MCF 10A (cell line): Measurements from ENCODE around the gene COX4I2. TPM values are rescaled to one million over a fixed set of nuclear protein-coding genes. Genes with fewer than 3 reads are reported as not detected.

Source experiments
- BruUV-seq: library from RNA; stranded (reverse); fragments of 400-500 nt; replicated peaks from 2 replicates; lab custom pipeline; 2021; lab: Mats Ljungman, UMichigan
- CTCF ChIA-PET: fragments of 300-600 bp; sonication (Branson Sonifier 250); formaldehyde crosslinking; extraction: SDS; loops from one replicate; lab custom pipeline; 2021; ENCODE audit warnings: antibody characterized with exemption, inconsistent platforms; lab: Yijun Ruan, JAX
- POLR2A ChIA-PET: fragments of 300-600, 350-650 bp; sonication (Branson Sonifier 250); formaldehyde crosslinking; extraction: SDS; loops from one replicate; lab custom pipeline; 2020; ENCODE audit warnings: antibody characterized with exemption, inconsistent platforms; lab: Yijun Ruan, JAX
- DNase-seq: peaks from one replicate; pipeline ENCODE4 v3.0.0-alpha.2; 2018; ENCODE audit not compliant: unreplicated experiment
- H3K27ac Mint-ChIP-seq: one replicate; pipeline ENCODE4 v1.8.0; 2022; ENCODE audit warnings: mild to moderate bottlenecking, low read depth, mixed read lengths; ENCODE audit not compliant: unreplicated experiment
- H3K27me3 Mint-ChIP-seq: one replicate; pipeline ENCODE4 v1.8.0; 2022; ENCODE audit warnings: mixed read lengths; ENCODE audit not compliant: insufficient read depth, unreplicated experiment
- H3K36me3 Mint-ChIP-seq: one replicate; pipeline ENCODE4 v1.8.0; 2022; ENCODE audit warnings: mild to moderate bottlenecking, moderate library complexity, mixed read lengths; ENCODE audit not compliant: insufficient read depth, unreplicated experiment
- H3K4me1 Mint-ChIP-seq: one replicate; pipeline ENCODE4 v1.8.0; 2022; ENCODE audit warnings: mixed read lengths; ENCODE audit not compliant: insufficient read depth, unreplicated experiment
- H3K4me3 Mint-ChIP-seq: one replicate; pipeline ENCODE4 v1.8.0; 2022; ENCODE audit warnings: mild to moderate bottlenecking, moderate library complexity, mixed read lengths; ENCODE audit not compliant: unreplicated experiment
- H3K9me3 Mint-ChIP-seq: one replicate; pipeline ENCODE4 v1.8.0; 2022; ENCODE audit warnings: mixed read lengths; ENCODE audit not compliant: unreplicated experiment
- intact Hi-C: fragments of 100-400 bp; cut with micrococcal nuclease; formaldehyde crosslinking; loops from 2 replicates; pipeline ENCODE4 v1.14.1; 2022
- total RNA-seq: library from RNA; stranded (reverse); gene quantifications from 2 replicates; pipeline ENCODE4 v1.2.3, GENCODE V29; 2022
- TF ChIP-seq, protein P1 (sequence below): fragments of 200-600 bp; IDR thresholded peaks from one replicate; pipeline ENCODE4 v1.8.0; 2022; ENCODE audit warnings: antibody characterized with exemption, mild to moderate bottlenecking; ENCODE audit not compliant: unreplicated experiment

COX4I2 gene
- total RNA-seq, 1 experiment from 2014 or later: not detected

DNA sequence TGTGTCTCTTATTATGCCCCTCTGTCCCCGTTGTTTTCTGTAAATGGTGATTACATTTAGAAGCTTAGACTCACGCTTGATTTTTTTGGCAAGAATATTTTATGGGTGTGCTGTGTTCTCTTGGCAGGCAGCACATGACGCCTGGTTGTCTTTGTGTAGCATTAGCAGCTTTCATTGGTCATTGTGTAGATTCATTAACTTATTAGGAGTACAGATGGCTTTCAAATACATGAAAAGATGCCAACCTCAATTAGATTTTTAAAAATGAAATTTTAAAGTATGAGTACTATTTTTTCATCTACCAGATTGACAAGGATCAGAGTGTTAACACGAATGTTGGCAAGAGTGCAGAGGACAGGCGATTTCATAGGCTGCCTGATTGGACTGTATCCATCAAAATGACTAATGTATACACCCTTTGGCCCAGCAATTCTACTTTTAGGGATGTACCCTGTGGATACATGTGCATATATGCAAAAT is 15.2 kb downstream of the COX4I2 start:
- H3K4me3 Mint-ChIP-seq: peak overlapping the region; percentile 2
- H3K4me1 Mint-ChIP-seq: peaks cover 12% of the 10 kb centered on the region
- TF ChIP-seq, protein P1, sequence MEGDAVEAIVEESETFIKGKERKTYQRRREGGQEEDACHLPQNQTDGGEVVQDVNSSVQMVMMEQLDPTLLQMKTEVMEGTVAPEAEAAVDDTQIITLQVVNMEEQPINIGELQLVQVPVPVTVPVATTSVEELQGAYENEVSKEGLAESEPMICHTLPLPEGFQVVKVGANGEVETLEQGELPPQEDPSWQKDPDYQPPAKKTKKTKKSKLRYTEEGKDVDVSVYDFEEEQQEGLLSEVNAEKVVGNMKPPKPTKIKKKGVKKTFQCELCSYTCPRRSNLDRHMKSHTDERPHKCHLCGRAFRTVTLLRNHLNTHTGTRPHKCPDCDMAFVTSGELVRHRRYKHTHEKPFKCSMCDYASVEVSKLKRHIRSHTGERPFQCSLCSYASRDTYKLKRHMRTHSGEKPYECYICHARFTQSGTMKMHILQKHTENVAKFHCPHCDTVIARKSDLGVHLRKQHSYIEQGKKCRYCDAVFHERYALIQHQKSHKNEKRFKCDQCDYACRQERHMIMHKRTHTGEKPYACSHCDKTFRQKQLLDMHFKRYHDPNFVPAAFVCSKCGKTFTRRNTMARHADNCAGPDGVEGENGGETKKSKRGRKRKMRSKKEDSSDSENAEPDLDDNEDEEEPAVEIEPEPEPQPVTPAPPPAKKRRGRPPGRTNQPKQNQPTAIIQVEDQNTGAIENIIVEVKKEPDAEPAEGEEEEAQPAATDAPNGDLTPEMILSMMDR: no peak
- ChIA-PET CTCF (interaction anchor here (0.8 to 6.8 kb wide), 7 partner anchors 9 to 92 kb away, joined by 3 to 73 read pairs (median 4); partner anchors contain the start of gene BCL2L1), POLR2A (interaction anchor here (0.5 to 5.7 kb wide), 19 partner anchors 9 to 836 kb away, joined by 3 to 51 read pairs (median 4); partner anchors contain the start of genes BCL2L1 and TPX2)
- H3K9me3 Mint-ChIP-seq: no peaks in the 10 kb centered on the region
- H3K36me3 Mint-ChIP-seq: no peaks in the 10 kb centered on the region
- H3K27ac Mint-ChIP-seq: peak overlapping the region; percentile 57
- no peaks in the 10 kb centered on the region for H3K27me3 Mint-ChIP-seq
- DNase-seq: peak; percentile 83
- no TSS peak for BruUV-seq
- intact Hi-C loops: no loop called here

DNA sequence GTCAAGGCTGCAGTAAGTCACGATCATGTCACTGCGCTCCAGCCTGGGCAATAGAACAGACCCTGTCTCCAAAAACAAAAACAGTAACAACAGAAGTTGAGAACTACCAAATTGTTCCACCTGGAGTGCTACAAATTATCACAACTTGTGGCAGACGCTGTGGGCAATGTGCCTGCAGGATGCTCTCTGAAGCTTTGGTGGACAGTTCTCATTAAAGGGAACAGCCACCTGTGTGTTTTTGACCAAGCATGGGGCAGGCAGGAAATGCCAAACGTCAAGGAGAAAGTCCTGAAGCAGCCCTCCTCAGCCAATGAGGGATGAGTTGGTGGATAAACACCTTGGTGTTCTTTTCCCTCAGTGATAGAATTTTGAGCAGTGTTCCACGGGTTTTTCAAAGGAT is 15.8 kb downstream of the COX4I2 start:
- H3K4me1 Mint-ChIP-seq: peaks cover 12% of the 10 kb centered on the region
- POLR2A ChIA-PET: interaction anchor here (0.7 to 5.7 kb wide), 12 partner anchors 8 to 96 kb away, joined by 3 to 51 read pairs (median 4); partner anchors contain the start of genes BCL2L1 and TPX2
- H3K9me3 Mint-ChIP-seq: no peaks in the 10 kb centered on the region
- DNase-seq: no peak
- H3K27me3 Mint-ChIP-seq: no peaks in the 10 kb centered on the region
- TF ChIP-seq, protein P1: no peak
- CTCF ChIA-PET: interaction anchor here (0.6 to 6.8 kb wide), 13 partner anchors 8 to 96 kb away, joined by 3 to 73 read pairs (median 4); partner anchors contain the start of gene BCL2L1
- no peaks in the 10 kb centered on the region for H3K36me3 Mint-ChIP-seq
- BruUV-seq: no TSS peak
- intact Hi-C loops: no loop called here
- peak overlapping the region; percentile 57 for H3K27ac Mint-ChIP-seq
- H3K4me3 Mint-ChIP-seq: no peak overlapping the region

DNA sequence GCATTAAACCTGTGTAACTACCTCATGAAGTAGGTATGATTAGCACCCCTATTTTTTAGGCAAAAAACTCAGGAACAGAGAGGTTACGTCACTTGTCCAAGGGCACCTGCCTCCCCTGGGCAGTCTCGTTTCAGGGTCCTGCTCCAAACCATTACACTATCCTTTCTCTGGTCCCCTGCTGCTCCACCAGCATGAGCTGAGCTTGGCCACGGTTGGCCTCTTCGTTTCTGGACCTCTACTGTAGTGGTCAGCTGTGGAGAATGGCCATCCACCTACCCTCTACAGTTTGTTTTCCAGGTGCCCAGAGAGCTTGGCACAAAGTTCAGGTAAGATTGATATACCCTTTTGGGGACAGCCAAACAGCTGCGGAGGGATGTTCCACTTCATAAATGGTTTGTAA is 16.8 kb downstream of the COX4I2 start:
- Mint-ChIP-seq H3K27me3 (no peaks in the 10 kb centered on the region), H3K4me3 (no peak overlapping the region), H3K9me3 (no peaks in the 10 kb centered on the region), H3K36me3 (no peaks in the 10 kb centered on the region), H3K4me1 (peaks cover 12% of the 10 kb centered on the region), H3K27ac (no peak overlapping the region)
- TF ChIP-seq, protein P1: no peak
- no peak for DNase-seq
- intact Hi-C loops: no loop called here
- POLR2A ChIA-PET: interaction anchor here (0.7 to 5.7 kb wide), 3 partner anchors 7 to 84 kb away, joined by 3 to 51 read pairs (median 4); partner anchors contain the start of gene BCL2L1
- CTCF ChIA-PET: interaction anchor here (0.6 to 6.8 kb wide), 11 partner anchors 8 to 97 kb away, joined by 3 to 73 read pairs (median 4); partner anchors contain the start of gene BCL2L1
- BruUV-seq: no TSS peak

DNA sequence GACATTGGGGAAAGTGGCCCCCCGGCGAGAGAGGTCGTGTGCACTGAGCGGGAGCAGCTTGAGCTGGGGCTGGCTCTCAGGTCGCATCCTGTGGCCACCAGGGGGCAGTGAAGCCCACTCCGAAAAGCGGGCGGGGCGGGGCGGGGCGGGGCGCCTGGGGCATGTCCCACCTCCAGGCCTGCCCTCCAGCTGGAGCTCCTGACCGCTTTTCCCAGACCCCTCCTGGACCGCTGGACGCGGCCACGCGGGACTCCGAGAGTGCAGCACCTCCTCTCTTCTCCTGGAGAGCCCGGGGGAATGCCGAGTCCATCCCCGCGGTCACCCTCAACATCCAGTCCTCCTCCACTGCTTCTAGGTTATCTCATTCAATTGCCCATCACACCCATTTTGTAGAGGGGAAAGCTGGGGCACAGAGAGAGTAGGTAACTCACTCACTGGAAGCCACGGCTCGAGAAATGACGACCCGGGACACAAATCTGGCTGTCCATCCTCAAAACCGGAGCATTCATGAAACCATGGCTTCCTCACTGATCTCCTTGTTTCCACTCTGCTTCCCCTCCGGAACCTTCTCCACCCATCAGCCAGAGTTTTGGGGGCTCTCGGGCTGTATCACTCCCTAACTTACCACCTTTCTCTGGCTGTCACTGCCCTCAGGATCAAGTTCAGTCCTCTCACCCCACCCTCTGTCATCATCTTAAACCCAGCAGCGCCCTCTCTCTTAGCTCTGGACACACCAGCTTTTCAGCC is 24.1 kb downstream of the COX4I2 start:
- Mint-ChIP-seq H3K27me3 (no peaks in the 10 kb centered on the region), H3K36me3 (peaks cover 51% of the 10 kb centered on the region), H3K4me1 (peaks cover 19% of the 10 kb centered on the region), H3K9me3 (no peaks in the 10 kb centered on the region), H3K27ac (no peak overlapping the region), H3K4me3 (peak overlapping the region; percentile 58)
- intact Hi-C loops: loop anchor here (1.0 kb wide), 1 partner anchor 62 kb away; no protein-coding TSS in a partner anchor
- ChIA-PET POLR2A (interaction anchor here (0.6 to 10.2 kb wide), 21 partner anchors 8 to 1158 kb away, joined by 3 to 259 read pairs (median 6); partner anchors contain the start of genes BCL2L1, ID1, MAPRE1 and TPX2), CTCF (interaction anchor here (0.6 to 10.4 kb wide), 36 partner anchors 8 to 580 kb away, joined by 3 to 626 read pairs (median 5); partner anchors contain the start of genes BCL2L1 and TPX2)
- peak; percentile 71 for DNase-seq
- TF ChIP-seq, protein P1: peak; percentile 75
- BruUV-seq: no TSS peak
